Stomach (tissue), 19 donors: ENCODE results near the gene AOC1. TPM values are rescaled to one million over a fixed set of nuclear protein-coding genes. Genes with fewer than 3 reads are reported as not detected.

Experiments
- DNase-seq, 2 donors: peaks; one replicate each; pipeline versions ENCODE4 v3.0.0 to v3.0.0-alpha.2; 2013 to 2019
- H3K27ac ChIP-seq, 5 donors: fragments of 200-600 bp in 4 of 5; sonication (generic) in 4 of 5; one replicate each; pipeline ENCODE4 v1.5.1; 2013 to 2019; ENCODE audit warnings: mild to moderate bottlenecking in 1 of 5, moderate library complexity in 1 of 5
- H3K27me3 ChIP-seq, 3 donors: fragments of 200-600 bp; sonication (generic); one replicate each; pipeline ENCODE4 v1.5.1; 2017 to 2019; ENCODE audit warnings: mixed run types in 1 of 3
- H3K36me3 ChIP-seq, 4 donors: fragments of 200-600 bp; sonication (generic); 1 replicate in 3 of 4; 2 replicates in 1 of 4; pipeline ENCODE4 v1.5.1; 2016 to 2019
- H3K4me1 ChIP-seq, 4 donors: fragments of 200-600 bp; sonication (generic); one replicate each; pipeline ENCODE4 v1.5.1; 2016 to 2019
- H3K4me3 ChIP-seq, 4 donors: fragments of 200-600 bp; sonication (generic) in 3 of 4; one replicate each; pipeline ENCODE4 v1.5.1; 2016 to 2019; ENCODE audit warnings: mild to moderate bottlenecking in 1 of 4
- H3K9me3 ChIP-seq, 4 donors: fragments of 200-600 bp; sonication (generic); one replicate each; pipeline ENCODE4 v1.5.1; 2016 to 2019
- EP300 ChIP-seq: sonication (generic); formaldehyde crosslinking; IDR thresholded peaks from one replicate; pipeline ENCODE4 v1.6.1; 2017; ENCODE audit warnings: antibody characterized with exemption
- POLR2A ChIP-seq, 4 donors: fragments of 450-650 bp; IDR thresholded peaks; one replicate each; pipeline ENCODE4 v1.6.1; 2016; ENCODE audit warnings: antibody characterized with exemption in 4 of 4, control low read depth in 2 of 4, mild to moderate bottlenecking in 1 of 4, moderate library complexity in 1 of 4
- POLR2AphosphoS5 ChIP-seq, 3 donors: sonication (generic); formaldehyde crosslinking; IDR thresholded peaks; one replicate each; pipeline ENCODE4 v1.6.1; 2016; ENCODE audit warnings: antibody characterized with exemption in 3 of 3
- WGBS, 5 donors: extraction: QIAGEN DNeasy Blood & Tissue Kit in 3 of 5; methylation state at CpG; one replicate each; pipeline versions ENCODE4 v1.1.5 to v1.1.7; 2013 to 2018; 5-methylcytosine and 5-hydroxymethylcytosine counted together
- intact Hi-C: fragments of 100-400 bp; cut with DNase I; formaldehyde crosslinking; loops from one replicate; pipeline ENCODE4 v1.15.1; 2023; ENCODE audit warnings: low total_unique reads
- long read RNA-seq, 10 donors: transcript quantifications; one replicate each; lab custom pipeline, GENCODE V29; 2026
- polyA plus RNA-seq, 3 donors: library from polyadenylated mRNA; stranded (reverse); fragments of 200-250 nt; gene quantifications; one replicate each; pipeline ENCODE4 v1.2.3, GENCODE V29; 2013
- total RNA-seq, 5 donors: library from RNA; depleted of rRNA; stranded (reverse); fragments of >200 nt; gene quantifications; one replicate each; pipeline versions ENCODE4 v1.1.0 to v1.2.3, GENCODE V29; 2014 to 2016
- TF ChIP-seq, protein P1 (sequence below), 7 experiments: fragments of 450-650 bp in 4 of 7; fragments of 200-600 bp in 3 of 7; sonication (generic) in 3 of 7; IDR thresholded peaks; one replicate each; pipeline ENCODE4 v1.5.1; 2016 to 2019; ENCODE audit warnings: antibody characterized with exemption in 7 of 7, control low read depth in 2 of 7, mild to moderate bottlenecking in 1 of 7
- donor health status: healthy with polysubstance abuse.
- donor health status: Bipolar disorder and iron deficiency.
- donor health status: healthy.

The AOC1 gene
- 100 to 1,000 TPM in 1 of 5 donors, 1 to 10 TPM in 1, under 1 TPM in 1, not detected in 2; 0.72 to 105 (median 4.6) TPM for total RNA-seq
- polyA plus RNA-seq: 1 to 10 TPM in 1 of 3 donors, under 1 TPM in 2; 0.31 to 1.3 (median 0.46) TPM
- long read RNA-seq, donor 1: 0 reads
- long read RNA-seq, donor 2, transcript AOC1-201 (5 exons, 2,649 nt): major isoform, 5 of 16 reads
- long read RNA-seq, donor 2, partial matches to known transcripts: 11 of 16 reads
- long read RNA-seq, donor 2, other reads (novel, unspliced or antisense): 0 of 16 reads
- long read RNA-seq, donor 3: 0 reads
- long read RNA-seq, donor 4: 0 reads
- long read RNA-seq, donor 5: 0 reads
- long read RNA-seq, donor 6: 0 reads
- long read RNA-seq, donor 7, transcript AOC1-201 (5 exons, 2,649 nt): major isoform, 5 of 14 reads
- long read RNA-seq, donor 7, partial matches to known transcripts: 9 of 14 reads
- long read RNA-seq, donor 7, other reads (novel, unspliced or antisense): 0 of 14 reads
- long read RNA-seq, donor 8: 0 reads
- long read RNA-seq, donor 9: 0 reads
- long read RNA-seq, donor 10, partial matches to known transcripts: 15 of 18 reads
- long read RNA-seq, donor 10, other reads (novel, unspliced or antisense): 0 of 18 reads

GRCh38 chr7:150852371-150852905 lies at the start of gene AOC1:
Gene AOC1 (plus strand): TSS chr7:150852517. CDS start chr7:150856471, 3,954 bp downstream.
- H3K4me3 ChIP-seq: no peak within 1 kb of the TSS

GRCh38 chr7:150803161-150803860 lies 49.0 kb upstream of the AOC1 start:
- 57 to 77% (median 68%) methylated on average over 10 of the region's 10 CpGs for WGBS, 5 donors
- H3K36me3 ChIP-seq: peaks cover 0 to 30% (median 22%) of the 10 kb centered on the region in 4 donors
- peak overlapping the region in 2 of 5 donors; percentile 4 to 38 for H3K27ac ChIP-seq
- TF ChIP-seq POLR2AphosphoS5 (IDR thresholded peaks at IDR 0.05): no peak
- TF ChIP-seq EP300: no peak
- TF ChIP-seq, protein P1, sequence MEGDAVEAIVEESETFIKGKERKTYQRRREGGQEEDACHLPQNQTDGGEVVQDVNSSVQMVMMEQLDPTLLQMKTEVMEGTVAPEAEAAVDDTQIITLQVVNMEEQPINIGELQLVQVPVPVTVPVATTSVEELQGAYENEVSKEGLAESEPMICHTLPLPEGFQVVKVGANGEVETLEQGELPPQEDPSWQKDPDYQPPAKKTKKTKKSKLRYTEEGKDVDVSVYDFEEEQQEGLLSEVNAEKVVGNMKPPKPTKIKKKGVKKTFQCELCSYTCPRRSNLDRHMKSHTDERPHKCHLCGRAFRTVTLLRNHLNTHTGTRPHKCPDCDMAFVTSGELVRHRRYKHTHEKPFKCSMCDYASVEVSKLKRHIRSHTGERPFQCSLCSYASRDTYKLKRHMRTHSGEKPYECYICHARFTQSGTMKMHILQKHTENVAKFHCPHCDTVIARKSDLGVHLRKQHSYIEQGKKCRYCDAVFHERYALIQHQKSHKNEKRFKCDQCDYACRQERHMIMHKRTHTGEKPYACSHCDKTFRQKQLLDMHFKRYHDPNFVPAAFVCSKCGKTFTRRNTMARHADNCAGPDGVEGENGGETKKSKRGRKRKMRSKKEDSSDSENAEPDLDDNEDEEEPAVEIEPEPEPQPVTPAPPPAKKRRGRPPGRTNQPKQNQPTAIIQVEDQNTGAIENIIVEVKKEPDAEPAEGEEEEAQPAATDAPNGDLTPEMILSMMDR (IDR thresholded peaks at IDR 0.05): no peak
- TF ChIP-seq POLR2A (IDR thresholded peaks at IDR 0.05): no peak
- peaks cover 10 to 27% (median 18%) of the 10 kb centered on the region in 4 donors for H3K4me1 ChIP-seq
- intact Hi-C loops: no loop called here
- peak overlapping the region in 1 of 4 donors; percentile 13 for H3K4me3 ChIP-seq
- peaks cover 6 to 22% (median 19%) of the 10 kb centered on the region in 4 donors for H3K9me3 ChIP-seq
- no peak for DNase-seq
- H3K27me3 ChIP-seq: peaks cover 5 to 51% (median 23%) of the 10 kb centered on the region in 3 donors

More at GRCh38 chr7:150852371-150852905, at the start of gene AOC1:
- TF ChIP-seq EP300 (no peak), POLR2AphosphoS5 (IDR thresholded peaks at IDR 0.05) (peak in 1 of 3 donors; percentile 7)
- WGBS, 5 donors: 27 to 49% (median 34%) methylated on average over 8 of the region's 8 CpGs
- H3K4me1 ChIP-seq: no peaks in the 10 kb centered on the region
- intact Hi-C loops: no loop called here
- no peak within 1 kb of the TSS for H3K27ac ChIP-seq
- peak; percentile 41 to 75 for DNase-seq
- H3K36me3 ChIP-seq: no peaks in the 10 kb centered on the region
- peaks cover 0 to 38% (median 0%) of the 10 kb centered on the region in 3 donors for H3K27me3 ChIP-seq
- H3K9me3 ChIP-seq: no peaks in the 10 kb centered on the region

- peaks cover 10 to 24% (median 16%) of the 10 kb centered on the region in 4 donors for H3K4me1 ChIP-seq
- TF ChIP-seq EP300 (no peak), POLR2A (IDR thresholded peaks at IDR 0.05) (no peak), POLR2AphosphoS5 (IDR thresholded peaks at IDR 0.05) (no peak)
- TF ChIP-seq, protein P1 (IDR thresholded peaks at IDR 0.05): no peak
- H3K4me3 ChIP-seq: no peak overlapping the region
- no peak for DNase-seq
- peaks cover 0 to 30% (median 22%) of the 10 kb centered on the region in 4 donors for H3K36me3 ChIP-seq
- peaks cover 6 to 22% (median 19%) of the 10 kb centered on the region in 4 donors for H3K9me3 ChIP-seq
- no peak overlapping the region for H3K27ac ChIP-seq
- intact Hi-C loops: no loop called here
- WGBS, 5 donors: 89 to 90% (median 90%) methylated on average over 5 of the region's 5 CpGs
- H3K27me3 ChIP-seq: peaks cover 5 to 36% (median 18%) of the 10 kb centered on the region in 3 donors
Observed at GRCh38 chr7:150804802-150805201, 47.5 kb upstream of the AOC1 start.

GRCh38 chr7:150805864-150806263 lies 46.5 kb upstream of the AOC1 start:
- intact Hi-C loops: no loop called here
- Histone ChIP-seq H3K4me1 (peaks cover 0 to 13% (median 5%) of the 10 kb centered on the region in 4 donors), H3K36me3 (peaks cover 0 to 30% (median 22%) of the 10 kb centered on the region in 4 donors), H3K27me3 (peaks cover 0 to 25% (median 8%) of the 10 kb centered on the region in 3 donors), H3K27ac (no peak overlapping the region), H3K4me3 (no peak overlapping the region), H3K9me3 (peaks cover 6 to 22% (median 19%) of the 10 kb centered on the region in 4 donors)
- TF ChIP-seq POLR2A (IDR thresholded peaks at IDR 0.05): no peak
- no peak for TF ChIP-seq POLR2AphosphoS5 (IDR thresholded peaks at IDR 0.05)
- TF ChIP-seq, protein P1 (IDR thresholded peaks at IDR 0.05): no peak
- no peak for TF ChIP-seq EP300
- no peak for DNase-seq
